ENCODE measurements around the gene CNEP1R1. TPM values are rescaled to one million over a fixed set of nuclear protein-coding genes. Genes with fewer than 3 reads are reported as not detected.
A peak's percentile ranks its signal among the peaks of the same experiment; 100 is the strongest.

The CNEP1R1 gene
- 32.7 and 33.6 TPM in 2 replicates for total RNA-seq (2014; rRNA removed; shearing (Covaris generic))

GRCh38 chr16:50024684-50025536 is at the start of gene CNEP1R1:
Gene CNEP1R1, plus strand, starts transcription at chr16:50025225. Its CDS starts 91 bp downstream, at chr16:50025316.
- DNase-seq (ENCODE audit: low spot score) = peak; percentile 94

GRCh38 chr16:49977427-49977826 is 47.6 kb upstream of the CNEP1R1 start:
- no peak for DNase-seq (ENCODE audit: low spot score)

- no peak for DNase-seq (ENCODE audit: low spot score)
These were observed 46.3 kb upstream of the CNEP1R1 start for GRCh38 chr16:49978569-49979326.

- DNase-seq (ENCODE audit: low spot score) = peak; percentile 24
These were observed 44.9 kb upstream of the CNEP1R1 start for GRCh38 chr16:49980166-49980565.

GRCh38 chr16:49986351-49987124 is 38.5 kb upstream of the CNEP1R1 start:
- peak; percentile 76 for DNase-seq (ENCODE audit: low spot score)

GRCh38 chr16:49987381-49987780 is 37.6 kb upstream of the CNEP1R1 start:
- no peak for DNase-seq (ENCODE audit: low spot score)

GRCh38 chr16:49992825-49993224 is 32.2 kb upstream of the CNEP1R1 start:
- DNase-seq (ENCODE audit: low spot score) = no peak

GRCh38 chr16:49993579-49993978 is 31.4 kb upstream of the CNEP1R1 start:
- DNase-seq (ENCODE audit: low spot score) = no peak

GRCh38 chr16:49994006-49994405 is 31.0 kb upstream of the CNEP1R1 start:
- DNase-seq (ENCODE audit: low spot score) = no peak

GRCh38 chr16:49995720-49996119 is 29.3 kb upstream of the CNEP1R1 start:
- DNase-seq (ENCODE audit: low spot score) = no peak

GRCh38 chr16:49997721-49998251 is 27.2 kb upstream of the CNEP1R1 start:
- DNase-seq (ENCODE audit: low spot score) = no peak

GRCh38 chr16:49998991-49999390 is 26.0 kb upstream of the CNEP1R1 start:
- no peak for DNase-seq (ENCODE audit: low spot score)

GRCh38 chr16:50001144-50001543 is 23.9 kb upstream of the CNEP1R1 start:
- DNase-seq (ENCODE audit: low spot score) = no peak

GRCh38 chr16:50002190-50002589 is 22.8 kb upstream of the CNEP1R1 start:
- no peak for DNase-seq (ENCODE audit: low spot score)

GRCh38 chr16:50004239-50004638 is 20.8 kb upstream of the CNEP1R1 start:
- no peak for DNase-seq (ENCODE audit: low spot score)

GRCh38 chr16:50006964-50007363 is 18.1 kb upstream of the CNEP1R1 start:
- no peak for DNase-seq (ENCODE audit: low spot score)

- no peak for DNase-seq (ENCODE audit: low spot score)
These were observed 17.3 kb upstream of the CNEP1R1 start for GRCh38 chr16:50007744-50008143.

GRCh38 chr16:50010212-50010611 is 14.8 kb upstream of the CNEP1R1 start:
- no peak for DNase-seq (ENCODE audit: low spot score)

- DNase-seq (ENCODE audit: low spot score) = no peak
These were observed 13.3 kb upstream of the CNEP1R1 start for GRCh38 chr16:50011707-50012106.

GRCh38 chr16:50012182-50012581 is 12.8 kb upstream of the CNEP1R1 start:
- no peak for DNase-seq (ENCODE audit: low spot score)

- DNase-seq (ENCODE audit: low spot score) = peak; percentile 12
These were observed 10.8 kb upstream of the CNEP1R1 start for GRCh38 chr16:50014211-50014610.

GRCh38 chr16:50015631-50016030 is 9.4 kb upstream of the CNEP1R1 start:
- no peak for DNase-seq (ENCODE audit: low spot score)

Measured in A172 (cell line).